H9 (cell line): Measurements from ENCODE around the gene LMF2. TPM values are rescaled to one million over a fixed set of nuclear protein-coding genes. Genes with fewer than 3 reads are reported as not detected.

ENCODE experiments used
- DNase-seq: peaks from one replicate; pipeline ENCODE4 v3.0.0-alpha.2; 2017
- H2AFZ ChIP-seq: one replicate; pipeline ENCODE4 v1.6.1; 2013; ENCODE audit warnings: mild to moderate bottlenecking, low read length, control low read depth, moderate library complexity
- H2AK5ac ChIP-seq: 2 replicates; pipeline ENCODE4 v1.6.1; 2013; ENCODE audit warnings: low read length, control low read depth, mixed read lengths; ENCODE audit not compliant: insufficient read length
- H2BK120ac ChIP-seq: one replicate; pipeline ENCODE4 v1.6.1; 2013; ENCODE audit warnings: low read depth, mild to moderate bottlenecking, low read length, control low read depth, inconsistent platforms; ENCODE audit not compliant: poor library complexity, severe bottlenecking
- H2BK12ac ChIP-seq: 2 replicates; pipeline ENCODE4 v1.6.1; 2013; ENCODE audit warnings: low read length, control low read depth, mixed read lengths, low read depth; ENCODE audit not compliant: insufficient read length
- H2BK15ac ChIP-seq: 2 replicates; pipeline ENCODE4 v1.6.1; 2013; ENCODE audit warnings: low read depth, low read length, control low read depth
- H2BK20ac ChIP-seq: one replicate; pipeline ENCODE4 v1.6.1; 2013; ENCODE audit warnings: low read depth, mild to moderate bottlenecking, low read length, control low read depth, inconsistent platforms; ENCODE audit not compliant: poor library complexity, severe bottlenecking
- H2BK5ac ChIP-seq: 2 replicates; pipeline ENCODE4 v1.6.1; 2013; ENCODE audit warnings: low read length, control low read depth, mixed read lengths; ENCODE audit not compliant: insufficient read length
- H3K14ac ChIP-seq: 2 replicates; pipeline ENCODE4 v1.6.1; 2013; ENCODE audit warnings: low read length, control low read depth; ENCODE audit not compliant: insufficient read depth
- H3K18ac ChIP-seq: 2 replicates; pipeline ENCODE4 v1.6.1; 2013; ENCODE audit warnings: low read depth, mild to moderate bottlenecking, mixed read lengths, low read length, control low read depth; ENCODE audit not compliant: insufficient read length
- H3K23ac ChIP-seq: 2 replicates; pipeline ENCODE4 v1.6.1; 2013; ENCODE audit warnings: low read length, control low read depth, mixed read lengths, low read depth; ENCODE audit not compliant: insufficient read length
- H3K23me2 ChIP-seq: 2 replicates; pipeline ENCODE4 v1.6.1; 2013; ENCODE audit warnings: low read depth, mild to moderate bottlenecking, mixed read lengths, low read length, control low read depth; ENCODE audit not compliant: insufficient read length, poor library complexity, severe bottlenecking
- H3K27ac ChIP-seq: 2 replicates; pipeline ENCODE4 v1.5.1; 2013; ENCODE audit warnings: low read length, control low read depth, mixed read lengths, low read depth; ENCODE audit not compliant: insufficient read length
- H3K27me3 ChIP-seq: 2 replicates; pipeline ENCODE4 v1.6.1; 2013; ENCODE audit warnings: low read length, control low read depth, inconsistent platforms; ENCODE audit not compliant: insufficient read depth
- H3K4ac ChIP-seq: 2 replicates; pipeline ENCODE4 v1.6.1; 2013; ENCODE audit warnings: low read depth, mild to moderate bottlenecking, control low read depth, inconsistent platforms, low read length, moderate library complexity
- H3K4me1 ChIP-seq: 2 replicates; pipeline ENCODE4 v1.6.1; 2013; ENCODE audit warnings: low read length, control low read depth, inconsistent platforms; ENCODE audit not compliant: insufficient read depth
- H3K4me2 ChIP-seq: 2 replicates; pipeline ENCODE4 v1.6.1; 2013; ENCODE audit warnings: low read length, control low read depth, mixed read lengths; ENCODE audit not compliant: insufficient read length, insufficient read depth
- H3K56ac ChIP-seq: 2 replicates; pipeline ENCODE4 v1.6.1; 2013; ENCODE audit warnings: low read depth, mild to moderate bottlenecking, mixed read lengths, low read length, control low read depth; ENCODE audit not compliant: insufficient read length
- H3K79me1 ChIP-seq: 2 replicates; pipeline ENCODE4 v1.6.1; 2013; ENCODE audit warnings: low read depth, mild to moderate bottlenecking, moderate library complexity, low read length, control low read depth, inconsistent platforms; ENCODE audit not compliant: insufficient read depth, poor library complexity, severe bottlenecking
- H3K79me2 ChIP-seq: 2 replicates; pipeline ENCODE4 v1.6.1; 2013; ENCODE audit warnings: low read length, control low read depth, inconsistent platforms; ENCODE audit not compliant: insufficient read depth
- H3K9ac ChIP-seq: 2 replicates; pipeline ENCODE4 v1.6.1; 2013; ENCODE audit warnings: low read length, control low read depth, mixed read lengths; ENCODE audit not compliant: insufficient read length; ENCODE audit errors: extremely low read depth
- H3K9me3 ChIP-seq: one replicate; pipeline ENCODE4 v1.6.1; 2013; ENCODE audit warnings: low read depth, low read length, inconsistent platforms; ENCODE audit not compliant: control insufficient read depth
- H3T11ph ChIP-seq: one replicate; pipeline ENCODE4 v1.6.1; 2013; ENCODE audit warnings: mild to moderate bottlenecking, low read length, control low read depth, inconsistent platforms
- H4K20me1 ChIP-seq: one replicate; pipeline ENCODE4 v1.6.1; 2013; ENCODE audit not compliant: control insufficient read depth, insufficient read length, insufficient read depth
- H4K5ac ChIP-seq: 2 replicates; pipeline ENCODE4 v1.6.1; 2013; ENCODE audit warnings: low read depth, mild to moderate bottlenecking, mixed read lengths, low read length, control low read depth; ENCODE audit not compliant: insufficient read length
- H4K8ac ChIP-seq: replicated peaks from 2 replicates; pipeline ENCODE4 v1.6.1; 2013; ENCODE audit warnings: low read length, control low read depth, mixed read lengths, low read depth; ENCODE audit not compliant: insufficient read length
- H4K91ac ChIP-seq: 2 replicates; pipeline ENCODE4 v1.6.1; 2013; ENCODE audit warnings: low read depth, mild to moderate bottlenecking, moderate library complexity, mixed read lengths, low read length, control low read depth; ENCODE audit not compliant: insufficient read length
- H3K27ac Mint-ChIP-seq, 3 experiments: 2 replicates in 2 of 3; 3 replicates in 1 of 3; pipeline ENCODE4 v1.8.0; 2020 to 2021; ENCODE audit warnings: mixed read lengths in 3 of 3, mild to moderate bottlenecking in 1 of 3, moderate library complexity in 1 of 3
- H3K27me3 Mint-ChIP-seq: 2 replicates; pipeline ENCODE4 v1.8.0; 2021; ENCODE audit warnings: low read depth, mild to moderate bottlenecking, moderate library complexity, mixed read lengths
- H3K36me3 Mint-ChIP-seq, 3 experiments: 2 replicates in 2 of 3; 3 replicates in 1 of 3; pipeline ENCODE4 v1.8.0; 2020 to 2021; ENCODE audit warnings: low read depth in 3 of 3, mixed read lengths in 3 of 3; ENCODE audit not compliant: insufficient read depth in 1 of 3
- H3K4me1 Mint-ChIP-seq, 2 experiments: 2 replicates each; pipeline ENCODE4 v1.8.0; 2020; ENCODE audit warnings: mixed read lengths in 2 of 2
- H3K4me3 Mint-ChIP-seq, 2 experiments: 2 replicates in 1 of 2; 3 replicates in 1 of 2; pipeline ENCODE4 v1.8.0; 2020 to 2021; ENCODE audit warnings: mild to moderate bottlenecking in 2 of 2, mixed read lengths in 2 of 2, moderate library complexity in 1 of 2
- H3K9me3 Mint-ChIP-seq, 2 experiments: 2 replicates in 1 of 2; 3 replicates in 1 of 2; pipeline ENCODE4 v1.8.0; 2020; ENCODE audit warnings: mild to moderate bottlenecking in 2 of 2, mixed read lengths in 2 of 2, moderate library complexity in 1 of 2
- WGBS: extraction: QIAGEN DNeasy Blood & Tissue Kit; methylation state at CpG from one replicate; pipeline ENCODE4 v1.1.7; 2013; ENCODE audit warnings: missing lambda C conversion rate, low lambda C conversion rate, mixed read lengths; ENCODE audit not compliant: insufficient read length; ENCODE audit errors: extremely low coverage; 5-methylcytosine and 5-hydroxymethylcytosine counted together
- total RNA-seq: library from RNA; stranded (reverse); gene quantifications from 2 replicates; pipeline ENCODE4 v1.2.1, GENCODE V29; 2021
- TF ChIP-seq, protein P1 (sequence below): fragments of 200-600 bp; sonication (generic); conservative IDR thresholded peaks from 3 replicates; pipeline ENCODE4 v1.8.0; 2021; ENCODE audit warnings: antibody characterized with exemption, mild to moderate bottlenecking

LMF2 gene
- total RNA-seq, 1 experiment from 2014 or later, result 43.6 TPM

GRCh38 chr22:50497093-50497492 lies 10.4 kb downstream of the LMF2 start:
- no peak overlapping the region for H3K56ac ChIP-seq
- Mint-ChIP-seq H3K27ac (no peak overlapping the region), H3K4me3 (no peak overlapping the region), H3K36me3 (peaks cover 0 to under 1% (median 0%) of the 10 kb centered on the region in 3 experiments; a peak in 2 of 7 replicates), H3K27me3 (peaks cover 16% of the 10 kb centered on the region), H3K4me1 (peaks cover 5 to 6% of the 10 kb centered on the region in 2 experiments), H3K9me3 (peaks cover 0 to 3% of the 10 kb centered on the region in 2 experiments; a peak in 2 of 5 replicates)
- no peaks in the 10 kb centered on the region for H3K27me3 ChIP-seq
- no peak overlapping the region for H4K8ac ChIP-seq
- H4K91ac ChIP-seq, result no peak overlapping the region
- no peak overlapping the region for H2AFZ ChIP-seq
- TF ChIP-seq, protein P1, sequence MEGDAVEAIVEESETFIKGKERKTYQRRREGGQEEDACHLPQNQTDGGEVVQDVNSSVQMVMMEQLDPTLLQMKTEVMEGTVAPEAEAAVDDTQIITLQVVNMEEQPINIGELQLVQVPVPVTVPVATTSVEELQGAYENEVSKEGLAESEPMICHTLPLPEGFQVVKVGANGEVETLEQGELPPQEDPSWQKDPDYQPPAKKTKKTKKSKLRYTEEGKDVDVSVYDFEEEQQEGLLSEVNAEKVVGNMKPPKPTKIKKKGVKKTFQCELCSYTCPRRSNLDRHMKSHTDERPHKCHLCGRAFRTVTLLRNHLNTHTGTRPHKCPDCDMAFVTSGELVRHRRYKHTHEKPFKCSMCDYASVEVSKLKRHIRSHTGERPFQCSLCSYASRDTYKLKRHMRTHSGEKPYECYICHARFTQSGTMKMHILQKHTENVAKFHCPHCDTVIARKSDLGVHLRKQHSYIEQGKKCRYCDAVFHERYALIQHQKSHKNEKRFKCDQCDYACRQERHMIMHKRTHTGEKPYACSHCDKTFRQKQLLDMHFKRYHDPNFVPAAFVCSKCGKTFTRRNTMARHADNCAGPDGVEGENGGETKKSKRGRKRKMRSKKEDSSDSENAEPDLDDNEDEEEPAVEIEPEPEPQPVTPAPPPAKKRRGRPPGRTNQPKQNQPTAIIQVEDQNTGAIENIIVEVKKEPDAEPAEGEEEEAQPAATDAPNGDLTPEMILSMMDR, result no peak
- no peaks in the 10 kb centered on the region for H3K23me2 ChIP-seq
- H2BK15ac ChIP-seq, result no peak overlapping the region
- no peak overlapping the region for H2BK120ac ChIP-seq
- DNase-seq, result no peak
- no peak overlapping the region for H3K23ac ChIP-seq
- whole genome bisulfite sequencing, result no CpG with 5 or more reads among the region's 6 CpGs
- H3K4me2 ChIP-seq, result no peak overlapping the region
- no peak overlapping the region for H2AK5ac ChIP-seq
- H2BK12ac ChIP-seq, result no peak overlapping the region
- H2BK5ac ChIP-seq, result no peak overlapping the region
- H4K5ac ChIP-seq, result no peak overlapping the region
- no peaks in the 10 kb centered on the region for H4K20me1 ChIP-seq
- no peak overlapping the region for H3K18ac ChIP-seq
- H3K4me1 ChIP-seq, result no peaks in the 10 kb centered on the region
- H3T11ph ChIP-seq, result no peak overlapping the region
- no peaks in the 10 kb centered on the region for H3K79me2 ChIP-seq
- no peaks in the 10 kb centered on the region for H3K79me1 ChIP-seq
- no peak overlapping the region for H2BK20ac ChIP-seq
- no peaks in the 10 kb centered on the region for H3K9me3 ChIP-seq
- no peak overlapping the region for H3K14ac ChIP-seq
- H3K4ac ChIP-seq, result no peak overlapping the region
- H3K9ac ChIP-seq, result no peak overlapping the region
- no peak overlapping the region for H3K27ac ChIP-seq
